Activated CD8-positive, alpha-beta T cell treated with anti-CD3 and anti-CD28 coated beads, Interleukin-2, amount 10 ng/mL, durations not matched to agents 7 days and 5 days (primary cell): ENCODE results near the gene NOP53. TPM values are rescaled to one million over a fixed set of nuclear protein-coding genes. Genes with fewer than 3 reads are reported as not detected.
"Not testable (repeated sequence)": the region's sequence is repeated elsewhere in the genome, so short reads cannot be mapped to it uniquely, and the experiment has no call there.

ENCODE experiments used
- ATAC-seq: fragments of 150-1000 bp; cut with Tn5 transposase; one replicate; pipeline ENCODE4 v1.10.0; 2021; ENCODE audit warnings: moderate library complexity
- CTCF ChIA-PET: fragments of 350-600 bp; sonication (Branson Sonifier 250); formaldehyde crosslinking; loops from one replicate; lab custom pipeline; 2021; ENCODE audit warnings: antibody characterized with exemption; lab: Charles Lee
- POLR2A ChIA-PET: fragments of 350-600 bp; sonication (Branson Sonifier 250); formaldehyde crosslinking; loops from one replicate; lab custom pipeline; 2021; ENCODE audit warnings: antibody characterized with exemption; lab: Charles Lee
- DNase-seq: peaks from one replicate; pipeline ENCODE4 v3.0.0-alpha.2; 2020
- H3K27ac Mint-ChIP-seq: one replicate; pipeline ENCODE4 v1.8.0; 2021; ENCODE audit warnings: mild to moderate bottlenecking, mixed read lengths
- H3K27me3 Mint-ChIP-seq: one replicate; pipeline ENCODE4 v1.8.0; 2021; ENCODE audit warnings: low read depth, mixed read lengths
- H3K36me3 Mint-ChIP-seq: one replicate; pipeline ENCODE4 v1.8.0; 2021; ENCODE audit warnings: low read depth, mixed read lengths
- H3K4me1 Mint-ChIP-seq: one replicate; pipeline ENCODE4 v1.8.0; 2021; ENCODE audit warnings: low read depth, mixed read lengths
- H3K4me3 Mint-ChIP-seq: one replicate; pipeline ENCODE4 v1.8.0; 2021; ENCODE audit warnings: mild to moderate bottlenecking, mixed read lengths
- H3K9me3 Mint-ChIP-seq: one replicate; pipeline ENCODE4 v1.8.0; 2022; ENCODE audit warnings: mixed read lengths; ENCODE audit not compliant: insufficient read depth
- total RNA-seq, 2 experiments: library from RNA; stranded (reverse); gene quantifications; one replicate each; pipeline ENCODE4 v1.2.3, GENCODE V29; 2021

NOP53 gene
- total RNA-seq, 2 experiments from 2014 or later: 244 to 272 TPM

- Mint-ChIP-seq H3K4me1 (no peaks in the 10 kb centered on the region), H3K9me3 (no peaks in the 10 kb centered on the region), H3K27ac (no peak overlapping the region), H3K27me3 (peaks cover 18% of the 10 kb centered on the region), H3K36me3 (no peaks in the 10 kb centered on the region), H3K4me3 (no peak overlapping the region)
- POLR2A ChIA-PET: no interaction called here
- no peak for ATAC-seq
- no peak for DNase-seq
- CTCF ChIA-PET: no interaction called here
Measured at GRCh38 chr19:47719047-47719859, 26.1 kb upstream of the NOP53 start.

GRCh38 chr19:47720669-47721422, 24.5 kb upstream of the NOP53 start:
- Mint-ChIP-seq H3K27me3 (peaks cover 8% of the 10 kb centered on the region), H3K27ac (no peak overlapping the region), H3K4me3 (no peak overlapping the region), H3K4me1 (no peaks in the 10 kb centered on the region), H3K9me3 (no peaks in the 10 kb centered on the region), H3K36me3 (no peaks in the 10 kb centered on the region)
- DNase-seq (no peak), ATAC-seq (no peak)
- POLR2A ChIA-PET: no interaction called here
- CTCF ChIA-PET: interaction anchor here (1.2 kb wide), 1 partner anchor 284 kb away, joined by 3 read pairs; no protein-coding TSS in a partner anchor

DNA sequence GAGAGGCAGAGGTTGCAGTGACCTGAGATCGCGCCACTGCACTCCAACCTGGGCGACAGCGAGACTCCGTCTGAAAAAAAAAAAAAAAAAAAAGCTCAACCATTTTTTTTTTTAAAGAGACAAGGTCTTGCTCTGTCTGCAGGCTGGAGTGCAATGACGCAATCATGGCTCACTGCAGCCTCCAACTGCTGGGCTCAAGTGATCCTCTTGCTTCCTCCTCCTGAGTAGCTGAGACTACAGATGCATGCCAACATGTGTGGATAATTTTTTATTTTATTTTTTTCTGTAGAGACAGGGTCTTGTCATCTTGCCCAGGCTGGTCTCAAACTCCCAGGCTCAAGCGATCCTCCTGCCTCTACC, 21.8 kb upstream of the NOP53 start:
- ATAC-seq: peak; percentile 39
- H3K27me3 Mint-ChIP-seq: peaks cover 12% of the 10 kb centered on the region

GRCh38 chr19:47725759-47726401, 19.5 kb upstream of the NOP53 start:
- Mint-ChIP-seq H3K36me3 (no peaks in the 10 kb centered on the region), H3K27me3 (peaks cover 14% of the 10 kb centered on the region), H3K4me1 (peaks cover 17% of the 10 kb centered on the region), H3K4me3 (no peak overlapping the region), H3K9me3 (no peaks in the 10 kb centered on the region), H3K27ac (no peak overlapping the region)
- CTCF ChIA-PET: interaction anchor here (2.2 kb wide), 1 partner anchor 13 kb away, joined by 5 read pairs; no protein-coding TSS in a partner anchor
- POLR2A ChIA-PET: interaction anchor here (0.6 kb wide), 1 partner anchor 75 kb away, joined by 4 read pairs; no protein-coding TSS in a partner anchor
- DNase-seq: no peak
- ATAC-seq: no peak

More for the DNA sequence above, 21.8 kb upstream of the NOP53 start:
- Mint-ChIP-seq H3K4me1 (peaks cover 4% of the 10 kb centered on the region), H3K36me3 (no peaks in the 10 kb centered on the region), H3K4me3 (no peak overlapping the region), H3K9me3 (no peaks in the 10 kb centered on the region), H3K27ac (no peak overlapping the region)
- DNase-seq: no peak
- ChIA-PET POLR2A (interaction anchor here (0.6 kb wide), 1 partner anchor 33 kb away, joined by 4 read pairs; no protein-coding TSS in a partner anchor), CTCF (interaction anchor here (0.8 to 4.2 kb wide), 4 partner anchors 11 to 21 kb away, joined by 3 to 33 read pairs (median 7); partner anchors contain the start of gene EHD2)

DNA sequence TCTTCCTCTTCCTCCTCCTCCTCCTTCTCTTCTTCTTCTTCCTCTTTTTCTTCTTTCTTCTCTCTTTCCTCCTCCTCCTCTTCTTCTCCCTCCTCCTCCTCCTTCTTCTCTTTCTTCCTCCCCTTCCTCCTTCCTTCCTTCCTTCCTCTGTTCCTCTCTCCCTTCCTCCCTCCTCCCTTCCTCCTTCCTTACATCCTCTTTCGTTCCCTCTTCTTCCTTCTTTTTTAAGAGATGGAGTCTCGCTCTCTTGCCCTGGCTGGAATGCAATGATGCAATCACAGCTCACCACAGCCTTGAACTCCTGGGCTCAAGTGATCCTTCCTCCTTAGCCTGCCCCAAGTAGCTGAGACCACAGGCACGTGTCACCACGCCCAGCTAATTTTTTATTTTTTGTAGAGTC, 18.9 kb upstream of the NOP53 start:
- ChIA-PET CTCF (interaction anchor here (2.2 kb wide), 1 partner anchor 14 kb away, joined by 5 read pairs; no protein-coding TSS in a partner anchor), POLR2A (no interaction called here)
- H3K27ac Mint-ChIP-seq: no peak overlapping the region
- DNase-seq: no peak
- H3K36me3 Mint-ChIP-seq: no peaks in the 10 kb centered on the region
- ATAC-seq: no peak
- H3K4me1 Mint-ChIP-seq: peaks cover 17% of the 10 kb centered on the region
- H3K27me3 Mint-ChIP-seq: peaks cover 14% of the 10 kb centered on the region
- H3K4me3 Mint-ChIP-seq: no peak overlapping the region
- H3K9me3 Mint-ChIP-seq: no peaks in the 10 kb centered on the region

- CTCF ChIA-PET: interaction anchor here (1.2 to 2.2 kb wide), 2 partner anchors 15 to 16 kb away, joined by 5 read pairs; partner anchors contain the start of gene EHD2
- ATAC-seq, H3K4me3 Mint-ChIP-seq: not testable (repeated sequence)
Measured at GRCh38 chr19:47728295-47728694, 17.1 kb upstream of the NOP53 start.

DNA sequence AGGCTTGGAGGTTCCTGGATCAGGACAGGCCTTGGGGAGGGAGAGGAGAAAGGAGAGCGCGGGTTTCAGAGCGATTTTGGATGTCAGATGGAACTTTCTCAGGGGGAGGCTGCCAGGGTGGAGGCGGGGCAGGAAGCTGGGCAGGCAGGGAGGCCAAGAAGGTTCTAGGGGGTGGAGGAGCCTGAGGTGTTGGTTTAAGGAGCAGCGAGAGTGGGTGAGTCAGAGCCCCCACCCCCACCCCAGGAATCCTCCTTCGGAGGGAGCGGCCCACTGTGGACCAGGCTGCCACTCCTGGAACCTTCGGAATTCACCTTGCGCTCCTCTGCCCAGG, 15.9 kb upstream of the NOP53 start:
- H3K27me3 Mint-ChIP-seq: peaks cover 17% of the 10 kb centered on the region
- ATAC-seq: peak; percentile 31

More at GRCh38 chr19:47728295-47728694, 17.1 kb upstream of the NOP53 start:
- Mint-ChIP-seq H3K27me3 (peaks cover 14% of the 10 kb centered on the region), H3K4me1 (peaks cover 17% of the 10 kb centered on the region)
- H3K36me3 Mint-ChIP-seq, H3K9me3 Mint-ChIP-seq, H3K27ac Mint-ChIP-seq, DNase-seq, POLR2A ChIA-PET: not testable (repeated sequence)

GRCh38 chr19:47729799-47730520, 15.4 kb upstream of the NOP53 start:
- ChIA-PET CTCF (interaction anchor here (1.0 to 1.2 kb wide), 2 partner anchors 17 to 22 kb away, joined by 3 to 5 read pairs; partner anchors contain the start of gene EHD2), POLR2A (no interaction called here)
- Mint-ChIP-seq H3K27me3 (peaks cover 16% of the 10 kb centered on the region), H3K27ac (peak overlapping the region; percentile 27), H3K4me3 (peak overlapping the region; percentile 66), H3K4me1 (peaks cover 17% of the 10 kb centered on the region), H3K9me3 (no peaks in the 10 kb centered on the region), H3K36me3 (no peaks in the 10 kb centered on the region)
- ATAC-seq (peak; percentile 84), DNase-seq (peak; percentile 61)

More for the DNA sequence above, 15.9 kb upstream of the NOP53 start:
- peak; percentile 42 for DNase-seq
- POLR2A ChIA-PET: no interaction called here
- H3K4me1 Mint-ChIP-seq: peaks cover 17% of the 10 kb centered on the region
- peak overlapping the region; percentile 66 for H3K4me3 Mint-ChIP-seq
- CTCF ChIA-PET: interaction anchor here (1.0 to 1.2 kb wide), 2 partner anchors 16 to 22 kb away, joined by 3 to 5 read pairs; partner anchors contain the start of gene EHD2
- no peaks in the 10 kb centered on the region for H3K9me3 Mint-ChIP-seq
- H3K36me3 Mint-ChIP-seq: no peaks in the 10 kb centered on the region
- H3K27ac Mint-ChIP-seq: peak overlapping the region; percentile 27

- H3K9me3 Mint-ChIP-seq: no peaks in the 10 kb centered on the region
- CTCF ChIA-PET: interaction anchor here (1.0 kb wide), 1 partner anchor 23 kb away, joined by 3 read pairs; no protein-coding TSS in a partner anchor
- no peak overlapping the region for H3K27ac Mint-ChIP-seq
- POLR2A ChIA-PET: no interaction called here
- ATAC-seq (no peak), DNase-seq (no peak)
- peaks cover 17% of the 10 kb centered on the region for H3K4me1 Mint-ChIP-seq
- H3K27me3 Mint-ChIP-seq: peaks cover 16% of the 10 kb centered on the region
- peak overlapping the region; percentile 17 for H3K4me3 Mint-ChIP-seq
- H3K36me3 Mint-ChIP-seq: no peaks in the 10 kb centered on the region
Measured at GRCh38 chr19:47730521-47730889, 14.8 kb upstream of the NOP53 start.

- ATAC-seq (no peak), DNase-seq (no peak)
- H3K4me1 Mint-ChIP-seq: peaks cover 17% of the 10 kb centered on the region
- POLR2A ChIA-PET: no interaction called here
- no peaks in the 10 kb centered on the region for H3K36me3 Mint-ChIP-seq
- no peaks in the 10 kb centered on the region for H3K9me3 Mint-ChIP-seq
- CTCF ChIA-PET: no interaction called here
- H3K4me3 Mint-ChIP-seq: no peak overlapping the region
- H3K27ac Mint-ChIP-seq: no peak overlapping the region
- peaks cover 16% of the 10 kb centered on the region for H3K27me3 Mint-ChIP-seq
Measured at GRCh38 chr19:47730910-47731309, 14.4 kb upstream of the NOP53 start.

DNA sequence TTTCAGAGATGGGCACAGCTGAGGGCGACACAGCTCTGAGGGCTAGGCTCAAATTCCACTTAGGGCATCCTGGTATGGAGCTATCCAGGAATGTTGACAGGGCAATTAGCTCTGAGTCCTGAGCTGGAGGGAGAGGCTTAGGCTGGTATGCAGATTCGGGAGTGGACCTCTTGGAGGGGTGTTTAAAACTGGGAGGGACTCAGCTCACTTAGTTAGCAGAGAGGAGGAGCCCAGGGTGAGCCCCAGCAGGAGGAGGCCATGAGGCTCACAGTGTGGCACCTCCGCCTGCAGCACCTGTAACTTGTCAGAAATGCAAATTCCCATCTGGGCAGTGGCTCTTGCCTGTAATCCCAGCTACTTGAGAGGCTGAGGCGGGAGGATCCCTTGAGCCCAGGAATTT, 10.2 kb upstream of the NOP53 start:
- H3K4me3 Mint-ChIP-seq: no peak overlapping the region
- no peaks in the 10 kb centered on the region for H3K36me3 Mint-ChIP-seq
- no peak overlapping the region for H3K27ac Mint-ChIP-seq
- ChIA-PET CTCF (interaction anchor here (1.0 to 1.4 kb wide), 2 partner anchors 121 to 298 kb away, joined by 3 to 5 read pairs; no protein-coding TSS in a partner anchor), POLR2A (no interaction called here)
- peaks cover 2% of the 10 kb centered on the region for H3K4me1 Mint-ChIP-seq
- ATAC-seq (no peak), DNase-seq (no peak)
- no peaks in the 10 kb centered on the region for H3K9me3 Mint-ChIP-seq
- peaks cover 6% of the 10 kb centered on the region for H3K27me3 Mint-ChIP-seq
